ENCODE data around the gene MRS2.

Gene MRS2

DNA sequence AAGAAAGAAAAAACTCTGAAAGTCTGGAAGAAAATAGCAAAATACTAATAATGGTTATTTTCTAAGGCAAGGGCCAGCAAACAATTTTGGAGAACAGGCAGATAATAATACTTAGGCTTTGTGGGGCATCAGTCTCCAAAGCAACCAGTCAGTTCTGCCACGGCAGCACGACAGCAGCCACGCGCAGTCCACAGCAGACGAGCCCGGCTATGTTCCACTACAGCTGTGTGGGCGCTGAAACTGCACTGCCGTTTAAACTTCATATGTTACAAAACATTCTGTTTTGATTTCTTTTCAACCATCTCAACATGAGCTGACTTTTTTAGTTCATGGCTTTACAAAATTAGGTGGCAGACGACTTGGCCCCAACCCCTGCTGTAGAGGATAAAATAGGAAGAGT is 29.9 kb downstream of the MRS2 start:
- DNase-seq, result no peak

DNA sequence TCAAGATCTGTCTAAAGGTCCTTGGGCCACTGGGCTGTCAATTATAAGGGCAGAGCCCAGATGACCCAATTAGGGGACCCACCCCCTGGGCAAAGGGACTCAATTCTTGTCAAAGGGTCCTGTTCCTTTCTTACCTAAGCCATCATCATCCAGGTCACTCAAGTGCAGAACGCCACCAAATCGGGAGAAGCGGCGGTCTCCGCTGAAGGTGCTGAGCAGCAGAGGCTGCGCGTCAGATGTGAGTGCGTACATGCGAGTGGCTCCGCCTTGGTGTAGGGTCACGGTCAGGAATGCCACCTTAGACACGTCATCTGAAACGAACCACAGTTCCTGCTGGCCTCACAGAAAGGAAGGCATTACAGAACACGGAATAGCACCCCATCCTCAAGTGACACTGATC is 34.2 kb downstream of the MRS2 start:
- no peak for DNase-seq

DNA sequence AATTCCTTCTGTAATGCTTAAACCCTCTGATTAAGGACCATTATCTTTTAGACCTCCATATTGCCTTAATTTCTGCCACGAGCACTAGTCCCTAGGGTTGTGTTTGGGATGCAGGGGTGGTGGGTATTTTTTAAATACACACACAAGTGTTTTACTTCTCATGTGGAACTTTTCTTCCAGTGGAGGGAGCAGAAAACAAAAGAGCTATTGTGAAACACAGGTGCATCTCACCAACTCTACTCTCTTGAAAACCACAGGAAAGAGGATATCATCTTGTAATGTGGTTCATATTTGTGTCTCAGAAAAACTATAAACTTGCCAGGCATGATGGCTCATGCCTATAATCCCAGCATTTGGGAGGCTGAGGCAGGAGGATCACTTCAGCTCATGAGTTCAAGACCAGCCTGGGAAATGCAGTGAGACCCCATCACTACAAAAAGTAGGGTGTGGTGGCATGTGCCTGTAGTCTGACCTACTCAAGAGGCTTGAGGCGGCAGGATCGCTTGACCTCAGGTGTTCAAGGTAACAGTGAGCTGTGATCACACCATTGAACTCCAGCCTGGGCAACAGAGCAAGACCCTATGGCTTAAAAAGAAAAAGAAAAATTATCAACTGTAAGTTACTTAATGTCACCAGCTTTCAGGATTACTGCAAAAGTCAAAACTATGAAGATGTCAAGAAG is 37.3 kb downstream of the MRS2 start:
- no peak for DNase-seq

DNA sequence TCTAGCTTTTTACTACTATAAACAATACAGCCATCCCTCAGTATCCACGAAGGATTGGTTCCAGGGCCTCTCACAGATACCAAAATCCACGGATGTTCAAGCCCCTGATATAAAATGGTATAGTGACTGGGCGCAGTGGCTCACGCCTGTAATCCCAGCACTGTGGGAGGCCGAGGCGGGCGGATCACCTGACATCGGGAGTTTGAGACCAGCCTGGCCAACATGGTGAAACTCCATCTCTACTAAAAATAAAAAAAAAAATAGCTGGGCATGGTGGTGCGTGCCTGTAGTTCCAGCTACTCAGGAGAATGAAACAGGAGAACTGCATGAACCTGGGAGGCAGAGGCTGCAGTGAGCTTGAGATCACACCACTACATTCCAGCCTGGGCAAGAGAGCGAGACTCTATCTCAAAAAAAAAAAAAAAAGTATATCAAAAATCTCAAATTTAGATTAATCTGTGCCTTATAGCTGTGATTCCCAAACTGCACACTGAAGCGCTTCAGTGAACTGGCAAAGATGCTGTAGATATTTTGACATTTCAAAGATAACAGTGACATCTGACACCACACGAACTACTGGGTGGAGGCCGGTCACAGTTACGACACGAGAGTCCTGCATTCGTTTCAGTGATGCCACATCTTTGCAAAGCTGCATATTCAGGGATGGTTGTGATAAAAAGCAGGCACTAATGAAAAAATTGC is 38.3 kb downstream of the MRS2 start:
- no peak for DNase-seq

DNA sequence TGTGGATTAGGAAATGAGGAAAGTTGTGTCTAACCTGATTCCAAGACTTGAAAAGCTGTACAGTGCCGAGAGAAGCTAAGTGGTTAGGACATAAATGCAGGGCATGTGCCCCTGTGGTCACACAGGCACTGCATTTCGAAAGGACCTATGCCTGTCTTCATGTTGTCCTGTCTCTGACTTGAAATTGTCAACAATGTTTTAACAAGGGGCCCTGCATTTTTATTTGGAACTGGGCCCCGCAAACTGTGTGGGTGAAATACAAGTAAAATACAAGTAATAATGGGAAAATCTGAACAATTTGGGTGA is 38.8 kb downstream of the MRS2 start:
- no peak for DNase-seq

DNA sequence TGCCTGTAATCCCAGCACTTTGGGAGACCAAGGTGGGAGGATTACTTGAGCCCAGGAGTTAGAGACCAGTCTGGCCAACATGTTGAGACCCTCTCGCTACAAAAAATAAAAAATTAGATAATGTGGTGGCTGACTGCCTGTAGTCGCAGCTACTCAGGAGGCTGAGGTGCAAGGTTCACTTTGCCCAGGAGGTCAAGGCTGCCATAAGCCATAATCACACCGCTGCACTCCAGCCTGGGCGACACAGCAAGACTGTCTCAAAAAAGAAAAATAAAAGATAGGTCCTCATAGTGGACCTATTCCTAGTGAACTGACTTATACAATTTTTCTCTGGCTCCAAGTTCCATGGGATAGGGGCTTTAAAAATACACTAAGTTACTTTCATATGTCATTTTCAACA is 41.9 kb downstream of the MRS2 start:
- DNase-seq, result no peak

DNA sequence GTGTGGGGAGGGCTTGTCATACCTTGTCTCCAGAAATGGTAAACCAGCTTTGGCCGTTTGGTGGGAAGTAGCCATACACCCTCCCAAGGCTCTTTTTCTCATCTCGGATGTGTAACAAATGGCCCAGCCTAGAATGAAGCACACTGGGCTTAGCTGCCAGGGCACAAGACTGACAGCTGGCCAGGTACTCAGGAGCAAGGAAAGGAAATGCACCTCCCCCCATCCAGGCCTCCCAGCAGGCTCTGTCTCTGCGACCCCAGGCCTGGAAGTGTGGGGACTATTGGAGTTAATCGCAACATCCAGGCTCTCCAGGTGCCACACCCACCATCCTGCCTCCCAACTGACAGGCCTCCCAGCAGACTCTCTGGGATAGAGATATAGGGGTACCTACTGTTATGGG is 43.0 kb downstream of the MRS2 start:
- no peak for DNase-seq

DNA sequence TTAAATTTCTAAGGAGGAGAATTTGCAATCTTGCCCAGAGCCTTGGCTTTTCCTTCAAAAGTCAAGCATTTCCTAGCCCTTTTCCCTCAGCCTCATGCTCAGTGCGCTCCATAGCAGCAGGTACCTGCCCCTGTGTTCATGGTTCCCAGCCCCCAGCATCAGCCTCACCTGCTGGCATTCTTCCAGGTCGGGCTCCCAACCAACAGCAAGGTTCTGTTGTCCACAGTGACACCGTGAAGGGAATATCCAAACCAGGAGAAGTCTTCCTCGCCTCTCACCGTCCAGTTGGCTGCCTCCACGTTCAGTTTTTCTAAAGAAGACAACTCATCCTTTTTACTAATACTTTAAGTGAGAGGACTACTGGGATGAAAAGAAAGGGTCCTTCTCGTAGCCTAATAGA is 43.9 kb downstream of the MRS2 start:
- no peak for DNase-seq

DNA sequence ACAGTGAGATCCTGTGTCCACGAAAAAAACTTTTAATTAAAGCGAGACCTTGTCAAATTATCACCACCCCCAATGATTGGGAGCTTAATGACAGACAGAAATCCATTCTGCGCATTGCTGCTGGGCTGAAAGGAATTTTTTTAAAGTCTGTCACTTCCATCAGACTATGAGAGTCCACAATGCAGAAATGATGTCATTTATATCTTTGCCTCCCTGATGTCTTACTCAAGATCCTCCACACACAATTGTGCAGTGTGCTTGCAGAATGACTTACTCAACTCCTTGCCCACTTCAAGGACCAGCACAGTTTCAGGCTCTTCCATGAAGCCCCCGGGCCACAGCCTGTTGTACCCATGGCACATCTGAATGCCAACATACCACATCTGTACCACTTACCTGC is 45.7 kb downstream of the MRS2 start:
- DNase-seq, result no peak

DNA sequence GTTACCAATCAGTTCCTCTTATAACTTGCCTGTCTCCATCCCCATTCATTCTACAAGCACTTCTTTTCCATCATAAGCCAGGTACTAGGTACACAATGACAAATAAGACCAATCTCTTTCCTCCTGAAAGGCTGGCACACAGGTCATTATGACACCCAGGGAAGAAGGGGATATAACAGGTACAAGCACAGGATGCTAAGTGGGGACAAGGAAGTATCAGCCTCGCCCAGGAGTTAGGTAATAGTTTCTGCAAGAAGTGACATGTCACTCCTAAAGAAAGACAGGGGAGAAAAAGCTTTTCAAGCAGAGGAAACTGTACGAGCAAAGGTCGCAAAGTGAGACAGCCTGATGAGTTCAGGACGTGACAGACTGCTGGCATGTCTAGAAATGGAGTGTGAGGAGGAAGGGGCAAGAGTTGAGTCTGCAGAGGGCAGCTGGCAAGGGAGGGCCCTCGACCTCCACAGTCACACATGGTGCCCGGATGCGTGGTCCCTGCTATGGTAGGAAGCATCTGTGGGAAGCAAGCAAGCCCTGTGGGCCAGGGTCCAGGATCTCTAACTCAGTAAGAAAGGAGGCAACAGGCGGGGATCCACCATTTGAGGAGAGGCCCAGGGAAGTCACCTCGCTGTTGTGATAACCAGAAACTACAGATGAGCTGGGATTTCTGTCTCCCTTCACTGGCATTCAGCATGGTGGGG is 46.2 kb downstream of the MRS2 start:
- DNase-seq, result no peak

DNA sequence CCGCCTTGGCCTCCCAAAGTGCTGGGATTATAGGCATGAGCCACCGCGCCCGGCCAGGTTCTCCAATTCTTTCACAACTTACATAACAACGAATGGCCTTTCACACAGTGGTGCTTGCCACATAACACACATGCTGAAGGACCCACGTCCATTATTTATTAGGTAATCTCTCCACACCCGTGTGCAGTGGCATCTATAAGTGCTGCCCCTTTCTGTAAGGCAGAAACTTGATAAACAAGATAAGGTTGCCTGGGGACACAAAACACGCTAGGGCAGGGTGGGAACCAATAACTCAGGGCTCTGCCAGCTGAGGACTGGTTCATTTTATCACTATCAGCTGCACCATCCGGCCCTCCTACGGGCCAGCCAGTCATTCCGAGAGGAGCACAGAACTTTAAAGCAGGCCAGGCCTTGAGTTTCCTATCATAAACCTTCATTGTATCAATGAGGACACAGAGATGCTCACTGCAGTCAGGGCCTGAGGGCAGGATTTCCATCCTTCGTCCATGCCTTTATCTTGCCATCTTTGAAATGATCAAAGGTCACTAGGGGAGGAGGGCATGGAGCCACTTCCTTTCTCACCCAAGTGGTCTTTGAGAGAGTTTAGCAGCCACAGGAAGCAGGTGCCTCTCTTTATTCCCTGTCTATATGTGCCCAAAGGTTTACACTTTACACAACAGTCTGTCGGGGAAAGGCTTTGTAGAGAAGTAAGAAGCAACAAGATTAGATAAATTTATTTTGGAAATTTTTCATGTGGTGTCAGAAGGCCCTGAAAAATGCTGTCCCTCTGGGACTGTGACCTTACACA is 49.0 kb downstream of the MRS2 start:
- DNase-seq, result no peak

DNA sequence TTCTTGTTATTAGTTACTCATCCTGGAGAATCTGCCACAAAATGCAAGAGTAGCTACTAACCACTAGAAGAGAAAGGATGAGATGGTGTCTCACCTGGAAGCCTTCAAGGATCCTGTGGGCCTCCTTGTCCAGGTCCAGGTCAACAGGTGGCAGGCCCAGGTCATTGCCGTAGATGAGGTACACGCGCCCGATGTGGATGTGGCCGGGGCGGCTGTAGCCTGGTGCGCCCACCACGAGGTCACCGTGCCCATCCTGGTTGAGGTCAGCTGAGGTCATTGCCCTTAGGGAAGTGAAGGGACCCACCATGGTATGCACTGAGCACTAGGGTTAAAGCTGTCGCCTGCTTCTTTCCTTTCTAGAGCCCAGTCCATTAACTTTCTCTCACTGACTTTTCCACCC is 51.2 kb downstream of the MRS2 start:
- DNase-seq, result no peak

DNA sequence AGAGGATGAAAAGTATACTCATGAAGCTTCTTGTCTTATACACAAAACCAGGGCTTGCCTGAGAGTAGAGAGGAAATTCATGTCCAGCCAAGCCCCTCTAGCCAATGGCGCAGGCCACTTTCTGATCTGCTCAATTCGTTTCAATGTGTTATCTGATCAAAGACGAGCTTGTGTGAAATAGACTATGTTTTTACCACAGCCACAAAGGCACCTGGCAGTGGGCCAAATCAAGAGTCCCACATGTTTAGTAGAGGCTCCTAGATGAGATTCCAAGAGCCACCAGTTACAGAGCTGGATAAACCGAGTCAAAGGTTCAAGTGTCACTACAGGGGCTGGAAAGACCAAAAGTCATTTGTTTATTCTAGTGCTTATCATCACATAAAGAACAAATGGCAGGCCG is 51.7 kb downstream of the MRS2 start:
- no peak for DNase-seq

DNA sequence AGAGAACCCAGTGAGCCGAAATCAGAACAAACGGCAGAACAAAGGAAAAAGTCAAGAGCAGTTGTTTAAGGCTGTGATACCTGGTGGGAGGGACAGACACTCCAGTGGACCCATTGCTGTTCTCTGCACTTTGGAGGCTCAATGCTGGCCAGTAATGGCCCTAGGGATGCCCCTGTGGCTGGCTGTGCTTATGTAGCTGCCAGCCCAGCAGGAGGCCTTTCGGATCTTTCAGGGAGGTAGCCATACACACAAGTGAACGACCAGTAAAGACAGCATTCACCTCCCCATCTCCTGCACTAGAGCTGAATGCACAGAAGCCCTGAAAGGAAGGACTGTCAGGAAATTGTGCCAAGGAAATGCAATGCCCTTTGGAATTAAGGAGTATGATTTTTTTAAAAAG is 52.3 kb downstream of the MRS2 start:
- no peak for DNase-seq

DNA sequence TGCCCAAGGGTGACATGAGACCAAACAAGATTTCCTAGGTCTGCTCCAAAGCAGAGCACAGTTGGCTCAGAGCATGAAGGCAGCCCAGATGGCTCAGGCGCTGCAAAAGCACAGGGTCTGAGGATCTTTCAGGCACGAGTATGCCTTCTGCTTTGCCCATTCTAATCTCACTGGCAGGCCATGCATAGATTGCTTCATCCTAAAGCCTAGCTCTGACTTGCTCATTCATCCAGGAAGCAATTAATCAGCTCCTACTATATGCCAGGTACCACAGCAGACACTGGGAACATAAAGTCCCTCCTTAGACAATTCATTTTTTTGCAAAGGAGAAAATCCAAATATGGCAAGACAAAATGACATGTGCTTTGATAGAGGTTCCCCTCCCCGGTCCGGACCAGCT is 55.4 kb downstream of the MRS2 start:
- DNase-seq, result no peak

DNA sequence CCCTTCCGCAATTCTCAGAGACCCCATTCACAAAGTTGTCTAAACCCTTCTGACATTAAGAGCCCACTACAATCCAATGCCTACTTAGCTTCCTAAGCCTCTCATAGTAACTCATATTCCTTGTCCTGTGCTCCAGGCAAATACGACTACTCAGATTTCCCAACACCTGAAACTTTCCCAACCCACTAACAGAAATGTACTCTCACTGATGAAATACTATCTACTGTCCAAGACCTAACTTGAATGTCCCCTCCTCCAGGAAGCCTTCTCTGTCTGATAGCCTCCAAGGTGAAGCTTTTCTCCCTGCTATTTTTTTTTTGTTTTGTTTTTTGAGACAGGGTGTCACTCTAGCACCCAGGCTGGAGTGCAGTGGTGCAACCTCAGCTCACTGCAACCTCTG is 56.2 kb downstream of the MRS2 start:
- DNase-seq, result no peak

DNA sequence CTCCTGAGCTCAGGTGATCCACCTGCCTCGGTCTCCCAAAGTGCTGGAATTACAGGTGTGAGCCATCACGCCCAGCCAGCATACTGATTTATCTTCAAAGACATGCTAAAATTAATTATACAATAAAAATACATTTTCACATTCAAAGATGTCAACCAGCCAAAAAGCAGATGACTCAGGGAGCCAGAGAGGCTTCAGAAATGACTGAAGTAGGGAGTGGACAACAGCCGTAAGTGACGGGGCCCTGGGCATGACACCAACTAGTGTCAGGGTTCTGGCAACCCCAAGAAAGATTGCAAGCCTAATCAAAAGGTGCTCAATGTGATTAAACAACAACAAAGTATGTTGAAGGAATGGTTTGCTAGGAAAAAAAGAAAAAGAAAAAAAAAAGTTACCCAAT is 58.2 kb downstream of the MRS2 start:
- DNase-seq, result no peak

DNA sequence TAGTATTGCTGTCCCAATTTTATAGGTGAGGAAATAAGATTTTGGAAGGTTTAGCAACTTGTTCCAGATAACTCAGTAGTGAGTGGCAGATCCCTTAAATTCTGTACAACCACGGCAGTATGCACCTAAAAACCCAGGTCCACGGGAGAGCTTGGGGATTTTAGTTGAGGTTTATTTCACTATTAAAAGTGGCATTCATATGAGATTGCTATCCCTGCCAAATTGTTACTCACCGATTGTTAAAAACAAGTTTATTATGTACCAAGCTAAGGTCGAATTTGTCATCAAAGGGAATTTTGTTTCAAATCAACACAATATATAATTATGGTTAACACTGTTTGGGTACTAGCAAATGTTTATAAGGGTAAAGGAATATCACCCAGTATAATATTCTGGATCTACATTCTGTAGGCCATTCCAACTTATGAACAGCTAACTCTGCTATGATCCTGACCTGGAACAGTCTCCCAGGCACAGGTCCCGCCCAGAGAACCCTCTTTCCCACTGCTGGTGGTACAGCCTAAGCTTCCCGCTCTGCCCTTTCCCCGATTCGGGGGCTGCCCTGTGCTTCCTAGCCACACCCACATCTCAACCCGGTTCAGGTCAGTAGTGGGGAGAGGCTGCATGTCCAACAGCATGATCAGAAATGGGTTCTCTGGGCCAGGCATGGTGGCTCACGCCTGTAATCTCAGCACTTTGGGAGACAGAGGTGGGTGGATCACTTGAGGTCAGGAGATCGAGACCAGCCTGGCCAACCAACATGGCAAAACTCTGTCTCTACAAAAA is 61.7 kb downstream of the MRS2 start:
- no peak for DNase-seq

DNA sequence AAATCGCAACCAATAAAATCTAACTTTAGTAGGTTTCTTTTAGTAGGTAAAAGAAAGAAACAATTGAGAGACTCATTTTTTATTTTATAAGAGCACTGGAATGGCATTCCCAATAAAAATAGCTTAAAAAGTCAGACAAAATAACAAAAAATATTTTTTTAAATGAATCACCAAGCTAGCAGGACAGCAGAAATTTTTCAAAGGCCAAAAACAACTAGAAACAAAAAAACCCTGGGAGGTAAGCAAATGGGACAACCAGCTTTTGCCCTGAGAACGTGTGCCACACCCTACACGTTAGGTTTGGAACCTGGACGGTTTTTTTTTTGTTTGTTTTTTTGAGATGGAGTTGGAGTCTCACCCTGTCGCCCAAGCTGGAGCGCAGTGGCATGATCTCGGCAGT is 67.1 kb downstream of the MRS2 start:
- DNase-seq, result no peak

DNA sequence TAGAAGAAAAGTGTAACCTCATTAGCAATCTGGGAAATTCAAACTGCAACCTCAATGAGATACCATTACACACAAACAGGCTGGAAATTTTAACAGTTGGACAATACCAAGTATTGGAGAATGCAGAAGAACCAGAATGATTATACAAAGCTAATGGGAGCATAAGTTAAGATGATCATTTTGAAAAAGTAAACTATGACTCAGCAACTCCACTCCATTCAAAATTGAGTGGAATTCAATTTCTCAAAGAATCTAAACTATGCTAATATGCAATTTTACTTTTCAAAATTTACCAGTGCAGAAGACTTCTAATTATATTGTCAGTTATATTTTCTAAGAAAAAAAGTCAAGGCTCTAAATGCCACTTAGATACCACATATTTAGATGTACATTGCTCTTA is 69.4 kb downstream of the MRS2 start:
- no peak for DNase-seq
